ENCODE data around the gene CSF2.

DNA sequence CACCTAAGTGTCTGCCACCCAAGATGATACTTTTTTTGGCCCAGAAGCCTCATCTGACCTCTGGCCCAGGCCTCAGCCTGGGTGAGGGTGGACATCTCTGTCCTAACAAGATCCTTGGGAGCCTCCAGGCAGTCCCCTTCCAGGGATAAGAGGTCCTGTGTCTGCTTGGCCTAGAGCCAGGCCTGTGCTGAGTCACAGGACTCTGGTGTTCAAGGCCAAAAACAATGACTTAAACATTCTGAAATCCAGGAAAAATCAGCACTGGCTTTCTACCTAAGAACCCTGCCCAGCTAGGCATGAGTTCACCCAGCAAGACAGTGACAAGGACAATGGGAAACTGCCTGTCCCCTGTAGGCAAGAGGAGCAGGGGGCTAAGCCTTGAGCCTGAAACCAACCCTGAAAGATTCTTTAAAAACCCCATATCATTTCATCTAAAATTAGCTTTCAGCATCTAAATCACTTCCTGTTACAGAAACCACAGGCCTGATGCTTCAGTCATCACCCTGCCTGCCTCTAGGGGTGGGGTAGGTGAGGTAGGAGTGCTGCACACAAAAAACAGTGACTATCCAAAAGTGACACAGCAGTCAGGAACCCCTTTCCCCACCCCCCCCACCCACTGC lies 29.9 kb downstream of the CSF2 start:
- TF ChIP-seq, protein P1, sequence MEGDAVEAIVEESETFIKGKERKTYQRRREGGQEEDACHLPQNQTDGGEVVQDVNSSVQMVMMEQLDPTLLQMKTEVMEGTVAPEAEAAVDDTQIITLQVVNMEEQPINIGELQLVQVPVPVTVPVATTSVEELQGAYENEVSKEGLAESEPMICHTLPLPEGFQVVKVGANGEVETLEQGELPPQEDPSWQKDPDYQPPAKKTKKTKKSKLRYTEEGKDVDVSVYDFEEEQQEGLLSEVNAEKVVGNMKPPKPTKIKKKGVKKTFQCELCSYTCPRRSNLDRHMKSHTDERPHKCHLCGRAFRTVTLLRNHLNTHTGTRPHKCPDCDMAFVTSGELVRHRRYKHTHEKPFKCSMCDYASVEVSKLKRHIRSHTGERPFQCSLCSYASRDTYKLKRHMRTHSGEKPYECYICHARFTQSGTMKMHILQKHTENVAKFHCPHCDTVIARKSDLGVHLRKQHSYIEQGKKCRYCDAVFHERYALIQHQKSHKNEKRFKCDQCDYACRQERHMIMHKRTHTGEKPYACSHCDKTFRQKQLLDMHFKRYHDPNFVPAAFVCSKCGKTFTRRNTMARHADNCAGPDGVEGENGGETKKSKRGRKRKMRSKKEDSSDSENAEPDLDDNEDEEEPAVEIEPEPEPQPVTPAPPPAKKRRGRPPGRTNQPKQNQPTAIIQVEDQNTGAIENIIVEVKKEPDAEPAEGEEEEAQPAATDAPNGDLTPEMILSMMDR (optimal IDR thresholded peaks at IDR 0.05 in 1 of 3, IDR thresholded peaks at IDR 0.05 in 1 of 3, conservative IDR thresholded peaks at IDR 0.05 in 1 of 3; ENCODE audit: extremely low read depth in 1 of 3, insufficient read depth in 2 of 3, low read length in 3 of 3), result peak in 2 of 3 experiments; percentile 4 to 19
- TF ChIP-seq EZH2 (IDR thresholded peaks at IDR 0.05; ENCODE audit: low read length), result no peak

Measured in keratinocyte (primary cell).